Panc1 (cell line): Measurements from ENCODE around the gene CDK5RAP1. TPM values are rescaled to one million over a fixed set of nuclear protein-coding genes. Genes with fewer than 3 reads are reported as not detected.

Experiments
- ATAC-seq: fragments of 200-7000 bp; cut with Tn5 transposase; 2 replicates; pipeline ENCODE4 v1.9.1; 2020; ENCODE audit warnings: mild to moderate bottlenecking, moderate library complexity
- BruUV-seq: library from RNA; stranded (reverse); fragments of 400-500 nt; replicated peaks from 2 replicates; lab custom pipeline; 2021; lab: Mats Ljungman, UMichigan
- CTCF ChIA-PET: fragments of 300-600 bp; sonication (Branson Sonifier 250); formaldehyde crosslinking; loops from one replicate; lab custom pipeline; 2022; ENCODE audit warnings: antibody characterized with exemption; lab: Charles Lee
- POLR2A ChIA-PET: fragments of 300-600 bp; sonication (Branson Sonifier 250); formaldehyde crosslinking; loops from one replicate; lab custom pipeline; 2022; ENCODE audit warnings: antibody characterized with exemption; lab: Charles Lee
- DNase-seq: peaks from one replicate; pipeline ENCODE4 v3.0.0-alpha.2; 2010; ENCODE audit warnings: low read depth, low spot score
- H3K27ac ChIP-seq: 2 replicates; pipeline ENCODE4 v1.5.1; 2011; ENCODE audit warnings: mild to moderate bottlenecking, low read length, inconsistent platforms
- H3K27me3 ChIP-seq: fragments of 200-500 bp; sonication (Bioruptor generic); 2 replicates; pipeline ENCODE4 v1.6.0; 2014; ENCODE audit warnings: low read length, inconsistent platforms; ENCODE audit not compliant: control insufficient read depth, insufficient read depth
- H3K36me3 ChIP-seq: fragments of 200-500 bp; sonication (Bioruptor generic); 2 replicates; pipeline ENCODE4 v1.5.1; 2014; ENCODE audit warnings: inconsistent platforms, mild to moderate bottlenecking, low read length, moderate library complexity; ENCODE audit not compliant: control insufficient read depth, insufficient read depth
- H3K4me1 ChIP-seq: 2 replicates; pipeline ENCODE4 v1.5.1; 2011; ENCODE audit warnings: inconsistent platforms, mild to moderate bottlenecking, low read length, moderate library complexity; ENCODE audit not compliant: control insufficient read depth, insufficient read depth
- H3K4me3 ChIP-seq, 2 experiments: 2 replicates each; pipeline ENCODE4 v1.5.1; 2011 to 2012; ENCODE audit warnings: low read depth in 2 of 2, low read length in 2 of 2, mild to moderate bottlenecking in 2 of 2, inconsistent platforms in 1 of 2, moderate library complexity in 1 of 2
- H3K9me3 ChIP-seq: fragments of 200-500 bp; sonication (Bioruptor generic); 2 replicates; pipeline ENCODE4 v1.5.1; 2014; ENCODE audit warnings: low read depth, mild to moderate bottlenecking, inconsistent platforms, low read length, moderate library complexity; ENCODE audit not compliant: control insufficient read depth, insufficient read depth
- POLR2AphosphoS5 ChIP-seq: IDR thresholded peaks from 2 replicates; pipeline ENCODE4 v1.6.1; 2012; ENCODE audit warnings: mild to moderate bottlenecking, low read depth, low read length, moderate library complexity
- REST ChIP-seq, 2 experiments: IDR thresholded peaks; 2 replicates each; pipeline ENCODE4 v1.6.1; 2011 to 2012; ENCODE audit warnings: low read depth in 2 of 2, control low read depth in 1 of 2, low read length in 1 of 2, mild to moderate bottlenecking in 1 of 2, moderate library complexity in 1 of 2; ENCODE audit not compliant: insufficient read depth in 1 of 2
- SIN3A ChIP-seq: IDR thresholded peaks from 2 replicates; pipeline ENCODE4 v1.6.1; 2012; ENCODE audit warnings: low read depth, mild to moderate bottlenecking, low read length, moderate library complexity, borderline replicate concordance; ENCODE audit not compliant: insufficient read depth
- TCF7L2 ChIP-seq: IDR thresholded peaks from 2 replicates; pipeline ENCODE4 v1.6.1; 2011; ENCODE audit warnings: mild to moderate bottlenecking, low read depth, low read length, inconsistent platforms
- in situ Hi-C: cut with HindIII; loops from 2 replicates; pipeline ENCODE4 v1.10.0; 2016; ENCODE audit warnings: low sequenced_read_pairs, low pct_unique_long_range_greater_than_20kb
- intact Hi-C: fragments of 100-400 bp; cut with micrococcal nuclease; formaldehyde crosslinking; loops from one replicate; pipeline ENCODE4 v1.10.0; 2022; ENCODE audit not compliant: unreplicated experiment
- total RNA-seq: library from RNA; stranded (reverse); gene quantifications from one replicate; pipeline ENCODE4 v1.2.1, GENCODE V29; 2021; ENCODE audit not compliant: unreplicated experiment
- TF ChIP-seq, protein P1 (sequence below): fragments of 450-650 bp; IDR thresholded peaks from 2 replicates; pipeline ENCODE4 v1.5.1; 2017; ENCODE audit warnings: mild to moderate bottlenecking

CDK5RAP1 gene
- total RNA-seq, 1 experiment from 2014 or later: 34.8 TPM

- H3K4me1 ChIP-seq: no peaks in the 10 kb centered on the region
- no peaks in the 10 kb centered on the region for H3K27me3 ChIP-seq
- ATAC-seq: no peak
- DNase-seq: no peak
- no peak overlapping the region for H3K27ac ChIP-seq
- intact Hi-C loops: no loop called here
- no TSS peak for BruUV-seq
- in situ Hi-C loops: no loop called here
- H3K36me3 ChIP-seq: no peaks in the 10 kb centered on the region
- no peaks in the 10 kb centered on the region for H3K9me3 ChIP-seq
- H3K4me3 ChIP-seq: no peak overlapping the region
- TF ChIP-seq TCF7L2 (no peak), REST (IDR thresholded peaks at IDR 0.05; ENCODE audit: insufficient read depth in 1 of 2, low read depth in 2 of 2, low read length in 1 of 2) (no peak), POLR2AphosphoS5 (no peak)
- CTCF ChIA-PET: no interaction called here
- POLR2A ChIA-PET: interaction anchor here (0.6 kb wide), 1 partner anchor 31 kb away, joined by 3 read pairs; no protein-coding TSS in a partner anchor
Measured at GRCh38 chr20:33408313-33408712, 7.0 kb upstream of the CDK5RAP1 start.

GRCh38 chr20:33407796-33408195, 6.5 kb upstream of the CDK5RAP1 start:
- no TSS peak for BruUV-seq
- H3K4me3 ChIP-seq: no peak overlapping the region
- H3K9me3 ChIP-seq: no peaks in the 10 kb centered on the region
- no peak overlapping the region for H3K27ac ChIP-seq
- POLR2A ChIA-PET: interaction anchor here (0.6 kb wide), 1 partner anchor 31 kb away, joined by 3 read pairs; no protein-coding TSS in a partner anchor
- no peaks in the 10 kb centered on the region for H3K36me3 ChIP-seq
- no peak for ATAC-seq
- H3K4me1 ChIP-seq: no peaks in the 10 kb centered on the region
- in situ Hi-C loops (no loop called here), intact Hi-C loops (no loop called here)
- no peaks in the 10 kb centered on the region for H3K27me3 ChIP-seq
- DNase-seq: no peak
- TF ChIP-seq REST (IDR thresholded peaks at IDR 0.05; ENCODE audit: insufficient read depth in 1 of 2, low read depth in 2 of 2, low read length in 1 of 2): no peak
- TF ChIP-seq SIN3A: no peak
- no peak for TF ChIP-seq POLR2AphosphoS5
- TF ChIP-seq TCF7L2: no peak
- TF ChIP-seq, protein P1, sequence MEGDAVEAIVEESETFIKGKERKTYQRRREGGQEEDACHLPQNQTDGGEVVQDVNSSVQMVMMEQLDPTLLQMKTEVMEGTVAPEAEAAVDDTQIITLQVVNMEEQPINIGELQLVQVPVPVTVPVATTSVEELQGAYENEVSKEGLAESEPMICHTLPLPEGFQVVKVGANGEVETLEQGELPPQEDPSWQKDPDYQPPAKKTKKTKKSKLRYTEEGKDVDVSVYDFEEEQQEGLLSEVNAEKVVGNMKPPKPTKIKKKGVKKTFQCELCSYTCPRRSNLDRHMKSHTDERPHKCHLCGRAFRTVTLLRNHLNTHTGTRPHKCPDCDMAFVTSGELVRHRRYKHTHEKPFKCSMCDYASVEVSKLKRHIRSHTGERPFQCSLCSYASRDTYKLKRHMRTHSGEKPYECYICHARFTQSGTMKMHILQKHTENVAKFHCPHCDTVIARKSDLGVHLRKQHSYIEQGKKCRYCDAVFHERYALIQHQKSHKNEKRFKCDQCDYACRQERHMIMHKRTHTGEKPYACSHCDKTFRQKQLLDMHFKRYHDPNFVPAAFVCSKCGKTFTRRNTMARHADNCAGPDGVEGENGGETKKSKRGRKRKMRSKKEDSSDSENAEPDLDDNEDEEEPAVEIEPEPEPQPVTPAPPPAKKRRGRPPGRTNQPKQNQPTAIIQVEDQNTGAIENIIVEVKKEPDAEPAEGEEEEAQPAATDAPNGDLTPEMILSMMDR: no peak
- CTCF ChIA-PET: no interaction called here
